Stimulated activated CD4-positive, alpha-beta T cell treated with anti-CD3 and anti-CD28 coated beads, Interleukin-1b, Interleukin-23, amount 100 ng/mL, for 48 hours (primary cell): Measurements from ENCODE around the gene FNIP1.
"Not testable (repeated sequence)": the region's sequence is repeated elsewhere in the genome, so short reads cannot be mapped to it uniquely, and the experiment has no call there.

ENCODE experiments used
- DNase-seq: peaks from one replicate; pipeline ENCODE4 v3.0.0-alpha.2; 2020

Gene FNIP1

GRCh38 chr5:131749723-131750470 lies 46.9 kb downstream of the FNIP1 start:
- DNase-seq, result no peak

GRCh38 chr5:131749138-131749537 lies 47.7 kb downstream of the FNIP1 start:
- no peak for DNase-seq

- no peak for DNase-seq
Measured at GRCh38 chr5:131747180-131748105, 49.4 kb downstream of the FNIP1 start.

GRCh38 chr5:131746423-131746822 lies 50.4 kb downstream of the FNIP1 start:
- no peak for DNase-seq

GRCh38 chr5:131745703-131746102 lies 51.1 kb downstream of the FNIP1 start:
- no peak for DNase-seq

GRCh38 chr5:131745155-131745554 lies 51.7 kb downstream of the FNIP1 start:
- no peak for DNase-seq

GRCh38 chr5:131740477-131740876 lies 56.3 kb downstream of the FNIP1 start:
- no peak for DNase-seq

GRCh38 chr5:131735393-131735792 lies 61.4 kb downstream of the FNIP1 start:
- no peak for DNase-seq

GRCh38 chr5:131734939-131735338 lies 61.9 kb downstream of the FNIP1 start:
- DNase-seq, result not testable (repeated sequence)

- DNase-seq, result not testable (repeated sequence)
Measured at GRCh38 chr5:131729292-131729691, 67.5 kb downstream of the FNIP1 start.

- not testable (repeated sequence) for DNase-seq
Measured at GRCh38 chr5:131724089-131724488, 72.7 kb downstream of the FNIP1 start.

GRCh38 chr5:131720714-131721113 lies 76.1 kb downstream of the FNIP1 start:
- no peak for DNase-seq

- no peak for DNase-seq
Measured at GRCh38 chr5:131719564-131719963, 77.3 kb downstream of the FNIP1 start.

- DNase-seq, result no peak
Measured at GRCh38 chr5:131718487-131719014, 78.3 kb downstream of the FNIP1 start.

- not testable (repeated sequence) for DNase-seq
Measured at GRCh38 chr5:131717164-131717563, 79.7 kb downstream of the FNIP1 start.

- DNase-seq, result no peak
Measured at GRCh38 chr5:131716650-131717049, 80.2 kb downstream of the FNIP1 start.

GRCh38 chr5:131710391-131710790 lies 86.4 kb downstream of the FNIP1 start:
- no peak for DNase-seq

- DNase-seq, result no peak
Measured at GRCh38 chr5:131709043-131709442, 87.8 kb downstream of the FNIP1 start.

- DNase-seq, result no peak
Measured at GRCh38 chr5:131706281-131706680, 90.5 kb downstream of the FNIP1 start.

- DNase-seq, result no peak
Measured at GRCh38 chr5:131694926-131695325, 101.9 kb downstream of the FNIP1 start.

- DNase-seq, result no peak
Measured at GRCh38 chr5:131693894-131694293, 102.9 kb downstream of the FNIP1 start.

- no peak for DNase-seq
Measured at GRCh38 chr5:131685516-131686171, 111.2 kb downstream of the FNIP1 start.

GRCh38 chr5:131684595-131684994 lies 112.2 kb downstream of the FNIP1 start:
- DNase-seq, result no peak
